Endothelial cell (in vitro differentiated cells): ENCODE measurements around the gene BTBD6. TPM values are rescaled to one million over a fixed set of nuclear protein-coding genes. Genes with fewer than 3 reads are reported as not detected.

ENCODE experiments used
- DNase-seq: peaks from one replicate; pipeline ENCODE4 v3.0.0; 2021; ENCODE audit warnings: low spot score
- H3K27ac Mint-ChIP-seq: one replicate; pipeline ENCODE4 v1.8.0; 2021; ENCODE audit warnings: mixed read lengths, inconsistent platforms; ENCODE audit not compliant: unreplicated experiment
- H3K27me3 Mint-ChIP-seq: one replicate; pipeline ENCODE4 v1.8.0; 2021; ENCODE audit warnings: mild to moderate bottlenecking, moderate library complexity, mixed read lengths, inconsistent platforms; ENCODE audit not compliant: unreplicated experiment
- H3K36me3 Mint-ChIP-seq: one replicate; pipeline ENCODE4 v1.8.0; 2021; ENCODE audit warnings: mild to moderate bottlenecking, low read depth, mixed read lengths, inconsistent platforms; ENCODE audit not compliant: unreplicated experiment
- H3K4me1 Mint-ChIP-seq: one replicate; pipeline ENCODE4 v1.8.0; 2021; ENCODE audit warnings: mild to moderate bottlenecking, mixed read lengths, inconsistent platforms; ENCODE audit not compliant: unreplicated experiment
- H3K4me3 Mint-ChIP-seq: one replicate; pipeline ENCODE4 v1.8.0; 2021; ENCODE audit warnings: mild to moderate bottlenecking, mixed read lengths, inconsistent platforms; ENCODE audit not compliant: unreplicated experiment
- H3K9me3 Mint-ChIP-seq: one replicate; pipeline ENCODE4 v1.8.0; 2021; ENCODE audit warnings: mixed read lengths, inconsistent platforms; ENCODE audit not compliant: unreplicated experiment
- CTCF ChIP-seq: fragments of 200-600 bp; sonication (generic); IDR thresholded peaks from one replicate; pipeline ENCODE4 v1.5.0; 2021; ENCODE audit warnings: antibody characterized with exemption; ENCODE audit not compliant: unreplicated experiment
- total RNA-seq: library from RNA; stranded (reverse); fragmentation: NEBNext Ultra II Directional; extraction: Animal tissue kit (Norgen Biotek cat#: 25700); gene quantifications from one replicate; pipeline ENCODE4 v1.2.1, GENCODE V29; 2021; ENCODE audit not compliant: unreplicated experiment

BTBD6 gene
- total RNA-seq, 1 donor from 2014 or later: 45.1 TPM

GRCh38 chr14:105216490-105217247, 31.7 kb upstream of the BTBD6 start:
- Mint-ChIP-seq H3K4me1 (no peaks in the 10 kb centered on the region), H3K27me3 (peaks cover 15% of the 10 kb centered on the region), H3K36me3 (peaks cover 20% of the 10 kb centered on the region), H3K27ac (no peak overlapping the region), H3K9me3 (no peaks in the 10 kb centered on the region), H3K4me3 (no peak overlapping the region)
- DNase-seq: no peak
- TF ChIP-seq CTCF: no peak

- Mint-ChIP-seq H3K36me3 (peaks cover 27% of the 10 kb centered on the region), H3K27me3 (peaks cover 15% of the 10 kb centered on the region), H3K9me3 (no peaks in the 10 kb centered on the region), H3K4me1 (peaks cover 3% of the 10 kb centered on the region), H3K27ac (no peak overlapping the region), H3K4me3 (no peak overlapping the region)
- no peak for DNase-seq
- TF ChIP-seq CTCF: no peak
Measured at GRCh38 chr14:105217774-105218173, 30.6 kb upstream of the BTBD6 start.

GRCh38 chr14:105218611-105219010, 29.7 kb upstream of the BTBD6 start:
- DNase-seq: no peak
- no peaks in the 10 kb centered on the region for H3K9me3 Mint-ChIP-seq
- peaks cover 3% of the 10 kb centered on the region for H3K4me1 Mint-ChIP-seq
- peaks cover 34% of the 10 kb centered on the region for H3K36me3 Mint-ChIP-seq
- no peak overlapping the region for H3K4me3 Mint-ChIP-seq
- H3K27me3 Mint-ChIP-seq: peaks cover 20% of the 10 kb centered on the region
- H3K27ac Mint-ChIP-seq: peak overlapping the region; percentile 31
- no peak for TF ChIP-seq CTCF

- no peaks in the 10 kb centered on the region for H3K9me3 Mint-ChIP-seq
- TF ChIP-seq CTCF: no peak
- peaks cover 38% of the 10 kb centered on the region for H3K36me3 Mint-ChIP-seq
- no peak overlapping the region for H3K4me3 Mint-ChIP-seq
- no peak overlapping the region for H3K27ac Mint-ChIP-seq
- H3K27me3 Mint-ChIP-seq: peaks cover 20% of the 10 kb centered on the region
- DNase-seq: no peak
- H3K4me1 Mint-ChIP-seq: peaks cover 3% of the 10 kb centered on the region
Measured at GRCh38 chr14:105219043-105219612, 29.2 kb upstream of the BTBD6 start.

- TF ChIP-seq CTCF: no peak
- Mint-ChIP-seq H3K4me1 (peaks cover 3% of the 10 kb centered on the region), H3K4me3 (no peak overlapping the region), H3K36me3 (peaks cover 38% of the 10 kb centered on the region), H3K9me3 (no peaks in the 10 kb centered on the region), H3K27me3 (peaks cover 21% of the 10 kb centered on the region), H3K27ac (no peak overlapping the region)
- DNase-seq: no peak
Measured at GRCh38 chr14:105219753-105220152, 28.6 kb upstream of the BTBD6 start.
